ENCODE results near the gene ROR1. TPM values are rescaled to one million over a fixed set of nuclear protein-coding genes. Genes with fewer than 3 reads are reported as not detected.

ROR1 gene
- 2.5 and 3.3 TPM in 2 replicates for total RNA-seq

- DNase-seq (ENCODE audit: low read depth, low spot score): peak; percentile 32
These were observed at the start of gene ROR1 for GRCh38 chr1:63773815-63774616. Gene ROR1, plus strand, starts transcription at chr1:63774017.

DNA sequence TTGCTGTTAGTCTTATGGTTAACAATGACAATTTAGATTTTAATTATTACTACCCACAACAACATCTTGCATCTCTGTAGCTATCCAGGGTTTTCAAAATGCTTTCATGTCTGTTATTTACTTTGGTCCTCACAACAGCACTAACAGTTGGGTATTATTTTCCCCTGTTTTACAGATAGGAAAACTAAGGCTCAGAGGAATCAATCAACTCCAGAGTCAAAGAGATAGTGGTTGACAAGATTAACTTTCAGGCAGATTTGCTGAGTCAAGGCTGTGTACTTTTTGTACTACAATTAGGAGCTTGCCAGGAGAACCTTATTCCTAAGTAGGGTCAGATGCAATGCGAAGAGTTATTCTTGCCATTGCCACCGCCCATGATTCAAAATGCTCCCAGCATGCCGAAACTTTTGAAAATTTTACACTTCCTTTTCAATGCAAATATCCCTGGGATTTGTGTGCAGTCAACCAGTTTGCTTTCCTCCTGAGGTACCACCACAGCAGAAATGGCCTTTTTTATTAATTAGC, 49.4 kb upstream of the ROR1 start:
- DNase-seq (ENCODE audit: low read depth, low spot score): no peak

- DNase-seq (ENCODE audit: low read depth, low spot score): no peak
These were observed 45.1 kb upstream of the ROR1 start for GRCh38 chr1:63728611-63729226.

DNA sequence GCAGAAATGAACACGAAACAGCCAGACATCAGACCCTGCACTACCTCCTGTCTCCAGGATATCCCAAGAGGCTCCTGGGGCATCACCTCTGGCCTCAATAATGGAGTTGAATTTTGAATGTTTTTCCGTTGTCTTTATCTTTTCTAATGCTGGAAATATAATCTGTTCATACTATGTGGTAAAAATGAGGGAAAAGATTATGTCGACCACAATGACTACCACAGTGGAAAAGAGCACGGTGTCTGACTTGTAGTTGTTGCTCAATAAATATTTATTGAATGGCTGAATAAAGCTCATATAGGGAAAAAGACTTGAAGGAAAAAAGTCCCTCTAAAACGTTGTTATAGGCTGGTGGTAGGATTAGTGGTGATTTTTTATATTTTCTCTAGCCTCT, 44.6 kb upstream of the ROR1 start:
- DNase-seq (ENCODE audit: low read depth, low spot score): no peak

DNA sequence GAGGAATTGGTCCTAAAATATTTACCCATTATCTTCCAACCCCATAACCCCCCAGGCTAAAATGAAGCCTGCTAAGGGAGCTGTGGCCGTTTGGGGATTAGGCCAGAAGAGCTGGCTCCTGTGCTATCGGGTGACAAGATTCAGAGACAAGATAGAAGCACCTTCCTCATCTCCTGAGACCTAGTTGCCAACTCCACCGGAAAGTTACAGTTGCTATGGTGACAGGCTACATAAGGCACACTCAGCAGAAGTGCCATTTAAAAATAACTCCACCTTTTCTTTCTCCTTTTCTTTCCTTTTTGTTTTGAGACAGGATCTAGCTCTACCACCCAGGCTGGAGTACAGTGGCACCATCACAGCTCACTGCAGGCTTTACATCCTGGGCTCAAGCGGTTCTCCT, 43.6 kb upstream of the ROR1 start:
- no peak for DNase-seq (ENCODE audit: low read depth, low spot score)

DNA sequence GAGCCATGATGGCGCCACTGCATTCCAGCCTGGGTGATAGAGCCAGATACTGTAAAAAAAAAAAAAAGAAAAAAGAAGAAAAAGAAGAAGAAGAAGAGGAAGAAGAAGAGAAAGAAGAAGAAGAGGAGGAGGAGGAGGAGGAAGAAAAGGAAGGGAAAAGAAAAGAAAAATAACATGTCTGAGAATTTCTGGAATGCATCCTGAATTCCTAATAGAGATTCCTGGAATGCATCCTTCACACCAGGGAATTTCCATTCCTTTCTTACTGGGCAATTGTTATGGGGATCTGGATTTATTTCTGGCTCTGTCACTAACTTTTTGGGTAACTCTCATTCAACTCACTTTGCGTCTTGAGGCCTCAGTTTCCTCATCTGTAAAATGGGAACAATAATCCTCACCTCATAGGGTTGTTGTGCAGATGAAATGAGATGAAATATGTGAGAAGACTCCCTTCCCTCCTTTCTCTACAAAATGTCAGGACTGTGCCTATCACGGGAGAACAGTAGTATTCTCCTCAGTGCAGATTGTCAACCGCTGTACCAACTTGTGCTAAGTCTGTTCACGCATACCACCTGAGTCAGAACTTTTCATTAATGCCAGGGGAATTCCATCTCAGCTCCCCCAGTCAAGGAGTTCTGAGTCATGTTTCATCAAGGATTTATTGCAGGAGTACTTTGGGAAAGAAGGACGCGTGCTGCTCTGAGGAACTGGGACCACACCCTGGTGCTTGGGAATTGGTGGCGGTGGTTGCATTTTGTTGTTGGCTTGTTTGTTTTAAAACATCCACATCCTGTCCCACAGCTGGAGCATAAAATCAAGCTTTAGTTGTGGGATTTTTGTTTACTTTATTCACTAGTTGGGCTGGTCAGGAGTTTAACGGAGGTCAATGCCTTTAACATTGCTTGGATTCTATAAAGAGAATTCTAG, 42.4 kb upstream of the ROR1 start:
- peak; percentile 33 for DNase-seq (ENCODE audit: low read depth, low spot score)

DNA sequence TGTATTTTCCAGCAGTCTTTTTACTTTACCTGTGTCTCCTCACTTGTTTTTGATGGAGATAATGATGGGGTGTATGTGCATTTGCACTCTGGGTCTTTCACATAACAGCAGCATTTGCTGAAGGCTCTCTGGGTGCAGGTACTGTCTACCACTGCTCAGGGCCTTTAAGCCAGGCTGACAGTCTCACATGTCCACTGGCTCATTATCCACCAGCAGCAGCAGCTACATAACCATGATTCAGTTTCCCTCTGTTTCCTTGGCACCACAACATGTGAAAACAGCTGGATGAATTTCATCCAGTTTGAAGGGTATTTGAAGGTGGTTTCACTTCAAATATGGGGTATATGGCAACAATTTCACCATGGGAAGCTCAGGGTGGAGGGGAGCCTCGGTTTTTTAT, 41.2 kb upstream of the ROR1 start:
- DNase-seq (ENCODE audit: low read depth, low spot score): no peak

DNA sequence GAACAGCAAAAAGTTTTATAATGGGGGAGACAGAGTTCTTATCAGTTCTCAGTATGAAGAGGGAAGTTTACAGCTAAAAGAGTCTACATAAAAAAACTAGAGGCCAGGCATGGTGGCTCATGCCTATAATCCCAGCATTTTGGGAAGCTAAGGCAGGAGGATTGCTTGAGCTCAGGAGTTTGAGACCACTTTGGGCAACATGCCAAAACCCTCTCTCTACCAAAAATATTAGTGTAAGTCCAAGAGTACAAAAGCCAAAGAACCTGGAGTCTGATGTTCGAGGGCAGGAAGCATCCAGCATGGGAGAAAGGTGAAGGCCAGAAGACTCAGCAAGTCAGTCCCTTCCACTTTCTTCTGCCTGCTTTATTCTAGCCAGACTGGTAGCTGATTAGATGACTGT, 35.0 kb upstream of the ROR1 start:
- no peak for DNase-seq (ENCODE audit: low read depth, low spot score)

GRCh38 chr1:63739452-63739851, 34.4 kb upstream of the ROR1 start:
- DNase-seq (ENCODE audit: low read depth, low spot score): no peak

DNA sequence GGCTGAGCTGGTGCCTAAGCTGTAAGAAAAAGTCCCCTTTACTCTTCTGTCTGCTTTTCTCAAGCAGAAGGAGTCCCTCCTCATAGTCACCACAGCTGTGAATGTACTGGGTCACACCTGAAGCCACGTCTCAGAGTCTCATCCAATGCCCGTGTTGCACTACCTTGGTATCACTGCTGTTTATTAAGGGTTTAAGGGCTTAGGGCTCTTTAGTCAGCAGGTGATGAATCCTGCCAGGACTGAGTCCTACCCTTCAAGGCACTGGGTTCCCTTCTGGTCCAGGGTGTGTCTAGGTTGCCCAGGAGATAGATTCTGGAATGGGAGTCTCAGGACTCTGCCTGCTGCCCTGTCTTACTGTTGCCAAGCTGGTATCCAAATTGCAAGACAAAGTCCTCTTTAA, 33.4 kb upstream of the ROR1 start:
- no peak for DNase-seq (ENCODE audit: low read depth, low spot score)

GRCh38 chr1:63742526-63742925, 31.3 kb upstream of the ROR1 start:
- no peak for DNase-seq (ENCODE audit: low read depth, low spot score)

GRCh38 chr1:63743781-63744180, 30.0 kb upstream of the ROR1 start:
- DNase-seq (ENCODE audit: low read depth, low spot score): no peak

DNA sequence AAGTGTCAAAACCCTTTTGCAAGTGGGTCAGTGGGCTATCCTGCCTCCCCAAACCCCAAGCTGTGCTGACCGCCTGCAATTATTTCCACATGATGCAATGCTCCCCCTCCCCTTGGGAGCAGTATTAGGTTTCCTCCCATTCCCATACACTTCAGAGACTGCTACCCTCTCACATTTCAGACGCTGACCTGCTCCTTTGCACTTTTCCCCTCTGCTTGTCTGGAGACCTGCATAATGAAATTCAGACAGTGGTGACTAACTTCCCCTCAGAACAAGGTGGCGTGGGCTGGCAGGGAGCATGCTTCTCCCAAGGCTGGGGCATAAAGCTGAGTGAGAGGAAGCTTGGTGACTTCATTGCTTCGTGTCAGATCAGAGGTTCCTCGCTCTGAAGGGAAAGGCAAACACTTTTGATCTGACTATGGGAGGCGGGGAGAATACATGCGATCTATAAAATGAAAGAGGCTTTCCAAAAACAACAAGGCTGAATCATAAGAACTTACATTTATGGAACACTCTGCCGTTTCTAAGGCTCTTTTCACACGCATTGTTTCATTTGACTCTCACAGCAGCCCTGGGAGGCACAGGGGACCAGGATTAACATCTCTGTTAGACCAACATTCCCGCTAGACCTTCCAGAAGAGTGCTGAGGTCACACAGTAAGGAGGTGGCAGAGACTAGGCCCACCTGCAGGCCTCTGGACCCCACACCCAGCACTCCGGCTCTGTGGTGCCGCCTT, 27.5 kb upstream of the ROR1 start:
- peak; percentile 93 for DNase-seq (ENCODE audit: low read depth, low spot score)

DNA sequence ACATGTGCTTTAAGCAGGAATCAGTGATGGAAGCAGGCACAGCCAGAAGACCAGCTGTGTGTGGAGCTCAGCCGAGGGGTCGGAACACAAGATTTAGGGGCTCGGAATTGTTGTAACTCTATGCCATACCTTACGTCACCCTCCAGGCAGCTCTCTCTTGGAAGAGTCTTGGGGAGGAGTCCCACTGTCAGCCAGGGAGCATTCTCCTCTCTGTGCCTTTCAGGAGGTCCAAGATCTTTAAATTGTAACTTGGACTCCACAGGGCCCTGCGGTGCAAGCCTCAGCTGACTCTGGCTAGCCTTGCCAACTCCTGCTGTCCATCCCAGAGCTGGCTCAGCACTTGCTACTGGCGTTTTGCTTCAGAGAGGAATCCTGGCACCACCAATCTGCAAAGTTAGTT, 26.4 kb upstream of the ROR1 start:
- no peak for DNase-seq (ENCODE audit: low read depth, low spot score)

- no peak for DNase-seq (ENCODE audit: low read depth, low spot score)
These were observed 25.7 kb upstream of the ROR1 start for GRCh38 chr1:63748046-63748580.

DNA sequence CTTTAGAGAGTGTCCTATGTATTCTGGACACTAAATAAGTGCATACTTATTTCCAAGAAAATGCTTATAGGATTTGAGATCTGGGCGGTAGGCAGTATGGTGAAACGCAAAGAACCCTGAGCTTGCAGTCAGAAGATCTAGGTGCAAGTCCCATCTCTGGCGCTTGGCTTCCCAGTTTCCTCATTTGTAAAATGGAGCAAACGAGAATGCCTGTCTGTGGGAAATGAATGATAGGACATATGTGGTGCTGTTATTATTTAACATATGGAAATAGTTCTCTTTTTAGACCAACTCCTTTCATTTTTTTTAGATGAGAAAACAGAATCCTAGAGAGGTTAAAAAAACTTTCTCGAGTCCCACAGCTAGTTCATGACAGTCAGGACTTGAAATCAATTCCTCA, 25.2 kb upstream of the ROR1 start:
- no peak for DNase-seq (ENCODE audit: low read depth, low spot score)

DNA sequence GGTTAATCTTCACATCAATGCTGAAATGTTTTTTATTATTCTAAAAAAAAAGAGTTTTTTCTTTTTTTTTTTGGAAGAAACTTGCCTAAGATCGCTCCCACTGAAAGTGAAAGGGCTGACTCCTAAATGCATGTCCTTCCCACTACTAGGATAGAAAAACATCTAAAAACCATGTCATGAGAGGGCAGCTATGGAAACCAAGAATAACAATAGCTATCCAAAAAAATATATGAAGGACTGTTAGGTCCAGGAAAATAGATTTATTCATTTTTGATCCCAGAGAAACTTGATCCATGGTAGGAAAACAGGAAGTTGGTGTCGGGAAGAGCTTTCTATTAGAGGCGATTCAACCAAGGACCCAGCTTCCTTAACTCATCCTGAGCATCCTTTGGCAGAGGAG, 23.1 kb upstream of the ROR1 start:
- no peak for DNase-seq (ENCODE audit: low read depth, low spot score)

GRCh38 chr1:63752176-63752575, 21.6 kb upstream of the ROR1 start:
- DNase-seq (ENCODE audit: low read depth, low spot score): no peak

GRCh38 chr1:63753591-63753990, 20.2 kb upstream of the ROR1 start:
- no peak for DNase-seq (ENCODE audit: low read depth, low spot score)

- DNase-seq (ENCODE audit: low read depth, low spot score): no peak
These were observed 17.0 kb upstream of the ROR1 start for GRCh38 chr1:63756839-63757238.

GRCh38 chr1:63757334-63757733, 16.5 kb upstream of the ROR1 start:
- no peak for DNase-seq (ENCODE audit: low read depth, low spot score)
